Measurements from ENCODE around the gene CCDC69. TPM values are rescaled to one million over a fixed set of nuclear protein-coding genes. Genes with fewer than 3 reads are reported as not detected.

CCDC69 gene
- total RNA-seq, 1 donor from 2014 or later: 4.4 TPM

DNA sequence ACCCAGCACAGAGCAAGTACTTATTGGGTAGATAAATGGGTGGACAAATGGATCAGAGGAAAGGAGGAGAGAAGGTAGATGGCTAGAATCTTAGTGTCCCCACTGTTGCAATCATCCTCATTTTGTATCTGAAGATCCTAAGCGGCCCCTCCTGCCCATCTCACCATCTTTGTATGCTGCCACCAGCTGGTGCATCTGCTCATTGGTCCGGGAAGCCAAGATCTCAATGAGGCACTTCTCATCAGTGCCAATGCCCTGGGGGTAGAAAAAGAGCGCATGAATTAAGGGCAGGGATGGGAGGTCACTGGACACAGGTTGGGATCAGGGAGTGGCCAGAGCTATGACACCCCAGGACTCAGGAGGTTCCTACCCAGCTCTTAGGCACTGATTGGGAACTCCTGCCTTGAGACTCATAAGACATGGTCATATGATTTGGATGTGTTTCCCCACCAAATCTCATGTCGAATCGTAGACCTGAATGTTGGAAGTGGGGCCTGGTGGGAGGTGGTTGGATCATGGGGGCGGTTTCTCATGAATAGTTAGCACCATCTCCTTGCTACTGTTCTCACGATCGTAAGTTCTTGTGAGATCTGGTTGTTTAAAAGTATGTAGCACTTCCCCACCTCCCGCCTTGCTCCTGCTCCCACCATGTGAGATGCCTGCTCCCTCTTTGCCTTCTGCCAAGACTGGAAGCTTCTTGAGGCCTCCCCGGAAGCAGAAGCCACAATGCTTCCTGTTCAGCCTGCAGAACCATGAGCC, 86.6 kb downstream of the CCDC69 start:
- Histone ChIP-seq H3K4me3 (ENCODE audit: low read depth, low read length) (no peak overlapping the region), H3K36me3 (ENCODE audit: control insufficient read depth, insufficient read depth, low read length) (peaks cover 3% of the 10 kb centered on the region), H3K27me3 (ENCODE audit: control insufficient read depth, insufficient read depth, low read length) (no peaks in the 10 kb centered on the region)
- no peak for DNase-seq (ENCODE audit: low read depth)
- TF ChIP-seq, protein P1, sequence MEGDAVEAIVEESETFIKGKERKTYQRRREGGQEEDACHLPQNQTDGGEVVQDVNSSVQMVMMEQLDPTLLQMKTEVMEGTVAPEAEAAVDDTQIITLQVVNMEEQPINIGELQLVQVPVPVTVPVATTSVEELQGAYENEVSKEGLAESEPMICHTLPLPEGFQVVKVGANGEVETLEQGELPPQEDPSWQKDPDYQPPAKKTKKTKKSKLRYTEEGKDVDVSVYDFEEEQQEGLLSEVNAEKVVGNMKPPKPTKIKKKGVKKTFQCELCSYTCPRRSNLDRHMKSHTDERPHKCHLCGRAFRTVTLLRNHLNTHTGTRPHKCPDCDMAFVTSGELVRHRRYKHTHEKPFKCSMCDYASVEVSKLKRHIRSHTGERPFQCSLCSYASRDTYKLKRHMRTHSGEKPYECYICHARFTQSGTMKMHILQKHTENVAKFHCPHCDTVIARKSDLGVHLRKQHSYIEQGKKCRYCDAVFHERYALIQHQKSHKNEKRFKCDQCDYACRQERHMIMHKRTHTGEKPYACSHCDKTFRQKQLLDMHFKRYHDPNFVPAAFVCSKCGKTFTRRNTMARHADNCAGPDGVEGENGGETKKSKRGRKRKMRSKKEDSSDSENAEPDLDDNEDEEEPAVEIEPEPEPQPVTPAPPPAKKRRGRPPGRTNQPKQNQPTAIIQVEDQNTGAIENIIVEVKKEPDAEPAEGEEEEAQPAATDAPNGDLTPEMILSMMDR (IDR thresholded peaks at IDR 0.05; ENCODE audit: insufficient read depth, low read length, poor library complexity, severe bottlenecking): no peak

GRCh38 chr5:151134228-151134627, 89.7 kb downstream of the CCDC69 start:
- Histone ChIP-seq H3K36me3 (ENCODE audit: control insufficient read depth, insufficient read depth, low read length) (peaks cover 3% of the 10 kb centered on the region), H3K27me3 (ENCODE audit: control insufficient read depth, insufficient read depth, low read length) (no peaks in the 10 kb centered on the region), H3K4me3 (ENCODE audit: low read depth, low read length) (no peak overlapping the region)
- no peak for DNase-seq (ENCODE audit: low read depth)
- TF ChIP-seq, protein P1 (IDR thresholded peaks at IDR 0.05; ENCODE audit: insufficient read depth, low read length, poor library complexity, severe bottlenecking): no peak

- no peak for DNase-seq (ENCODE audit: low read depth)
- Histone ChIP-seq H3K36me3 (ENCODE audit: control insufficient read depth, insufficient read depth, low read length) (peaks cover 2% of the 10 kb centered on the region), H3K27me3 (ENCODE audit: control insufficient read depth, insufficient read depth, low read length) (no peaks in the 10 kb centered on the region), H3K4me3 (ENCODE audit: low read depth, low read length) (no peak overlapping the region)
- TF ChIP-seq, protein P1 (IDR thresholded peaks at IDR 0.05; ENCODE audit: insufficient read depth, low read length, poor library complexity, severe bottlenecking): no peak
These were observed 90.9 kb downstream of the CCDC69 start for GRCh38 chr5:151132963-151133362.

Other genes starting within 250 kb of the CCDC69 start
- 5.5 and 6.3 TPM in 2 replicates for gene GPX3, start 203.5 kb downstream of the CCDC69 start, total RNA-seq
- 454 and 530 TPM in 2 replicates for gene TNIP1, start 143.1 kb downstream of the CCDC69 start, total RNA-seq
- gene ANXA6, start 66.3 kb downstream of the CCDC69 start, total RNA-seq: 59.9 and 64.1 TPM in 2 replicates
- 19.0 and 24.6 TPM in 2 replicates for gene GM2A, start 29.1 kb upstream of the CCDC69 start, total RNA-seq
- not detected in 2 replicates for gene SLC36A3, start 79.7 kb upstream of the CCDC69 start, total RNA-seq
- gene SLC36A2, start 123.5 kb upstream of the CCDC69 start, total RNA-seq: not detected in 2 replicates
- gene SLC36A1, start 223.5 kb upstream of the CCDC69 start, total RNA-seq: 9.1 and 13.8 TPM in 2 replicates